ENCODE data around the gene CELF3. TPM values are rescaled to one million over a fixed set of nuclear protein-coding genes. Genes with fewer than 3 reads are reported as not detected.

CELF3 gene
- total RNA-seq, 1 donor from 2014 or later, result not detected

DNA sequence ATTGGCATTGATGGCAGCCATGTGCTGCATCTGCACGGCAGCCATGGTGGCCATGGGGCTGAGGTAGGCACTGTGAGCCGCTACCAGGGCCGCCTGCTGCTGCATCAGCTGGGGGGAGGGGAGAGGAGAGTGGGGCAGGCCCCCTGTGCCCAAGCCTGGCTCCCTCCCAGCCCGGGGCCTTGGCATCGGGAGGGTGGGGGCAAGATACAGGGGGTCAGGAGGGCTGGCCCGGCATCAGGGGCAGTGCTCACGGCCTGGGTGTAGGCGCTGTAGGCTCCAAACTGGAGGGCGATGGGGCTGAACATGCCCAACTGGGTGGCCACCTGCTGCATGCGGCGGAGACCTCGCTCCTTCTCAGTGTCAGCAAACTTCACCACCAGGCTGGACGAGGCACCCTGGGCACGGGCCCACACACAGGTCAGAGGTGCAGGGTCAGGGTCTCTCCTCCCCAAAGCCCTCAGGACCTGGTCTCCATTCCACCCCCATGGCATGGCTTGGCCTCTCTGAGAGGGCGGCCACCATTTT, 9.0 kb downstream of the CELF3 start:
- Histone ChIP-seq H3K27me3 (ENCODE audit: control insufficient read depth, insufficient read depth, low read length) (no peaks in the 10 kb centered on the region), H3K4me3 (ENCODE audit: low read depth, low read length) (no peak overlapping the region), H3K36me3 (ENCODE audit: control insufficient read depth, insufficient read depth, low read length) (no peaks in the 10 kb centered on the region)
- no peak for DNase-seq (ENCODE audit: low read depth)
- no peak for TF ChIP-seq CTCF (IDR thresholded peaks at IDR 0.05; ENCODE audit: insufficient read depth, low read length, severe bottlenecking)
- FAIRE-seq, result peak; percentile 81

GRCh38 chr1:151706464-151707415, 9.9 kb downstream of the CELF3 start:
- H3K27me3 ChIP-seq (ENCODE audit: control insufficient read depth, insufficient read depth, low read length), result no peaks in the 10 kb centered on the region
- no peak overlapping the region for H3K4me3 ChIP-seq (ENCODE audit: low read depth, low read length)
- H3K36me3 ChIP-seq (ENCODE audit: control insufficient read depth, insufficient read depth, low read length), result no peaks in the 10 kb centered on the region
- no peak for DNase-seq (ENCODE audit: low read depth)
- no peak for TF ChIP-seq CTCF (IDR thresholded peaks at IDR 0.05; ENCODE audit: insufficient read depth, low read length, severe bottlenecking)
- no peak for FAIRE-seq

DNA sequence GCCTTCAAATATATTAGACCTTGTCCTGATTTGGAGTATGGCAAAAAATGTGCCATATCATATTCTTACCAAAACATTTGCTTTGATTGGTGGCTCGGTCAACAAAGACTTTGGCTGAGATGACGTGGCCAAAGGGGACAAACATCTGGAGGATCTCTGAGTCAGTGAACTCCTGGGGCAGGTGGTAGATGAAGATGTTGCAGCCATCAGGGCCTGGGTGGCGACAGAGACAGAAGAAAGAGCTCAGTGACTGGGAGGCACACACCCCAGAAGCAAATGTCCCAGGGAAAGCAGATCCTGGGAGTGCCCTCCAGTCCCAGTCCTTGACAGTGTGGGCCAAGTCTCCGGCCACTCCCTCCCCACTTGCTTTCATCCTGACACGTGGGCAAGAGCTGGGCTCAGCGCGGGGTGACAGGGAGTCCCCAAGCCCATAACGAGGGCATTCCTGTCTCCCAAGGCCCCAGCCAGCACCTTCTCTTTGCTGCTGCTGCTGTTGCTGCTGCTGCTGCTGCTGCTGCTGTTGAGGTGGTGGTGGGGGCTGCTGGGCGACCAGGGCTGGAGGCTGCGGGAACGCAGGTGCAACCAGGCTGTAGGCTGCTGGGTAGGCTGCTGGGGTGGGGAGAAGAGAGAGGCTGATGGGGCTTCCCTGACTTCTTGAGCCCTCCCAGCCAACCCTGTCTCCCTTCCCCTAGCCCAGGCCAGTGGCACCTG, 10.7 kb downstream of the CELF3 start:
- H3K27me3 ChIP-seq (ENCODE audit: control insufficient read depth, insufficient read depth, low read length), result no peaks in the 10 kb centered on the region
- DNase-seq (ENCODE audit: low read depth) (peak; percentile 7), FAIRE-seq (no peak)
- no peaks in the 10 kb centered on the region for H3K36me3 ChIP-seq (ENCODE audit: control insufficient read depth, insufficient read depth, low read length)
- H3K4me3 ChIP-seq (ENCODE audit: low read depth, low read length), result no peak overlapping the region
- TF ChIP-seq CTCF (IDR thresholded peaks at IDR 0.05; ENCODE audit: insufficient read depth, low read length, severe bottlenecking), result no peak

GRCh38 chr1:151705146-151705545, 11.5 kb downstream of the CELF3 start:
- no peak for FAIRE-seq
- no peak for DNase-seq (ENCODE audit: low read depth)

DNA sequence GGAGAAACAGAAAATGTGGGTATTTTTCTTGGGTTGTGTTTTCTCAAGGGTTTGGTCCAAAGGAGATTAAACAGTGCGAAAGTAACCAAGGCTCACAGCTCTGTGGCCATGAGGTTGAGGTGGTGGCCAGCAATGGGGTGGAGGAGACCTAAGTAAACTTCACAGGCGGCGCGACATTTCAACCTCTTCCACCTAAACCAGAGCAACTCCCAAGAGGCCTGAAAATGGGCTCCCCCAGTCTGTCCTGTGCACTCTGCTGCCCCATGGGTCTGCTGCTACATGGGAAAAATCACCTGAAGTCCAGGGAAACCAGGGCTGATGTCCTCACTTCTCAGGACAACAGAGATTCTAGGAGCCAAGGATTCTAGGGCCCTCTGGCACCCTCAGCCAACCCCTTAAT, 12.4 kb downstream of the CELF3 start:
- no peak for FAIRE-seq
- no peak for TF ChIP-seq CTCF (IDR thresholded peaks at IDR 0.05; ENCODE audit: insufficient read depth, low read length, severe bottlenecking)
- Histone ChIP-seq H3K27me3 (ENCODE audit: control insufficient read depth, insufficient read depth, low read length) (no peaks in the 10 kb centered on the region), H3K4me3 (ENCODE audit: low read depth, low read length) (no peak overlapping the region), H3K36me3 (ENCODE audit: control insufficient read depth, insufficient read depth, low read length) (no peaks in the 10 kb centered on the region)
- DNase-seq (ENCODE audit: low read depth), result no peak

More at GRCh38 chr1:151705146-151705545, 11.5 kb downstream of the CELF3 start:
- no peak for TF ChIP-seq CTCF (IDR thresholded peaks at IDR 0.05; ENCODE audit: insufficient read depth, low read length, severe bottlenecking)
- H3K27me3 ChIP-seq (ENCODE audit: control insufficient read depth, insufficient read depth, low read length), result no peaks in the 10 kb centered on the region
- no peak overlapping the region for H3K4me3 ChIP-seq (ENCODE audit: low read depth, low read length)
- H3K36me3 ChIP-seq (ENCODE audit: control insufficient read depth, insufficient read depth, low read length), result no peaks in the 10 kb centered on the region
